ENCODE results near the gene AP5S1.
A peak's percentile ranks its signal among the peaks of the same experiment; 100 is the strongest.

The AP5S1 gene

GRCh38 chr20:3820048-3820900, at the start of gene AP5S1:
TSS of gene AP5S1 (plus strand) at chr20:3820547. CDS start at chr20:3822118, 1,571 bp downstream.
- no peak for FAIRE-seq
- DNase-seq (ENCODE audit: low spot score), result peak; percentile 83

GRCh38 chr20:3771552-3772058, 48.7 kb upstream of the AP5S1 start:
- no peak for DNase-seq (ENCODE audit: low spot score)
- FAIRE-seq, result no peak

- DNase-seq (ENCODE audit: low spot score) (no peak), FAIRE-seq (no peak)
These were observed 44.8 kb upstream of the AP5S1 start for GRCh38 chr20:3775457-3776108.

DNA sequence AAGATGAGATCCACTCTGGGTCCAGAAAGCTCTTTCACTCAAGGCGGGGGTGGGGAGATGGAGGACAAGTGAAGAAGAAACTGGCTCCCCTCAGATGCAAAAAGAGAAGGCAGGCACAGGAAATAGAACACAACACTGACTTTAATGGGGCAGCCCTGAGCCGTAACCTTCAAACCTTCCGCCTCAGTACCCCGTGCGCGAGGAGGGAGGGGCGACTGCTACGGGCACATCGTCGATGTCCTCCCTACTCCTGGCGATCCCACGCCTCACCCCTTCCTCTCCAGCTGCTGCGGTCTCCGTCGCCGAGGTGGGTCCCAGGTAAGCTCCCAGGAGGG, 43.0 kb upstream of the AP5S1 start:
- DNase-seq (ENCODE audit: low spot score) (no peak), FAIRE-seq (no peak)

DNA sequence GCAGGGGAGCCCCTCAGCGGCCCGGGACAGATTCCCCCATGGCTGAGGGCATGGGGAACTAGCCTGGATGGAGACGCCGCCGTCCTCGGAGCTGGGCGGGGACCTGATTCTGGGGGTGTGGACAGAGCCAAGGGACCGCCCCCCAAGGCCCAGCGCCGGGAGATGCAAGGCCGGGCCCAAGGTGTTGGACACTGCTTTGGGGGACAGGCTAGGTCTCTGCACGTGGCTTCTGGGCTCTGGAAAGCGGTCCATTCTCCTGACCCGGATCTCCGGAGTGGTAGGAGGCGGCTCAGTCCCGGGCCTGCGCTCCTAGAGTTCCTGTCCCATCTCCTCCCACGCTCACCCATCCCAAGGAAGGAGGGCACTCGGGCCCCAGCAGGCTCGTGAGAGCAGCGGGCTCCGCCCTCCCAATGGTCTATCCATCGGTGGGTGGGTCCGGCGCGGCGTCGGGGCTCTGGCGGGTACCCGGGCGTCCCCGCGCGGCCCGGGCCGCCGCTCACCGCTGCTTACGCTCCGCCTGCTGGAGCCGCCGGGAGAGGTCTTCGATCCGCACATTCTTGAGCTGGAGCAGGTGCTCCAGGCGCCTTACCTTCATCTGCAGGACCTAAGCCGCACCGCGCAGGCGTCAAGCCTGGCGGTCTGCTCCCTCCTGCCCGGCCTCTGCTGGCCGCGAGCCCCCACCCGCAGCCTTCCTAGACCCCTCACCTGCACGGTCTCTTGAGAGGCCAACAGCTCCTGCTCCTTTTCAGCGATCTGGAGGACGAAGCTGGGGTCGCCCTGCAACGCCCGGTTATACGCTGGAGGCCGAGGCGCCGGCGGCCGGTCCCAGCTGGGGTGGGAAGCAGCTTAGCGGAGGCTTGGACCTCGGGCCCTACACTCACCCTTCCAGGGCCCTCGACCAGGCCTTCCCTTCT, 42.4 kb upstream of the AP5S1 start:
- DNase-seq (ENCODE audit: low spot score) (no peak), FAIRE-seq (no peak)

DNA sequence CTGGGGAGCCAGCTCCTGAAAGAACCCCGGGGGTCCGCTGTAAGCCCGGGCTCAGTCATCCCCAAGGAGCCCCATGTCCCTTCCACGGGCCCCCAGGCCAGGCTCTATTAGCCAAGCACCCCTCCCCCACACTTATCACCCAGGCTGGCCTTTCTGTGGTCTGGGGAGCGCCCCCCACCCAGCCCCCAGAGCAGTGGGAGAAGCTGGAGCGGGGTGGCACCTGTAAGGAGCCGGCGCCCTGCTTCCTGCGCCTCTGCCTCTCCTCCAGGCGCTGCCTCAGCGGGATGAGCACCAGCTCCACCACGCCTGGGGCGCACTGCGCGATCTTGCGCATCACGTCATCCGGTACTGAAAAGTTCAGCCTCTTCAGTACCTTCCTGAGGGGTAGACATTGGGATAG, 41.4 kb upstream of the AP5S1 start:
- FAIRE-seq (no peak), DNase-seq (ENCODE audit: low spot score) (no peak)

- FAIRE-seq, result peak; percentile 86
- DNase-seq (ENCODE audit: low spot score), result peak; percentile 90
These were observed 39.0 kb upstream of the AP5S1 start, which contains the start of gene SPEF1 for GRCh38 chr20:3781153-3781910. TSS of gene SPEF1 (minus strand) at chr20:3781448. CDS start at chr20:3781287, 161 bp downstream.

DNA sequence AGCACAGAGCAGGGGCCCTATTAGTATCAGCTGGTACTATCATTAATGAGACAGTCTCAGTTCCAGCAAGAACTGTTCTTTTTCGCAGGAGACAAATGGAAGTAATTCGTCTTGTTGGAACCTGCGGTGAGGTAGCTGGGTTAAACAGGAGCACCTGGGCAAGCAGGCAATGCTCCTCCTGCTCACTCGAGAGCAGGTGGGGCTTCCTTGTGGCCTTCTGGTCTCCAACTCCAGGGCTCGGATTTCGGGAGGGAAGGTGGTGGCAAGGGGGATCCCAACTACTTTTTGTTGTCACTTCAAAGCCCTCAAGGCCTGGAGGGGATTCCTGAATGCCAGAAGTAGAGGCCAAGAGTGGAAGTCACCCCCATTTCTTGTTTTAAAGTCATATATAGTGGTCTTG, 37.8 kb upstream of the AP5S1 start:
- DNase-seq (ENCODE audit: low spot score) (no peak), FAIRE-seq (no peak)

- FAIRE-seq (no peak), DNase-seq (ENCODE audit: low spot score) (no peak)
These were observed 37.3 kb upstream of the AP5S1 start for GRCh38 chr20:3783068-3783489.

- no peak for FAIRE-seq
These were observed 36.7 kb upstream of the AP5S1 start for GRCh38 chr20:3783511-3784195.

DNA sequence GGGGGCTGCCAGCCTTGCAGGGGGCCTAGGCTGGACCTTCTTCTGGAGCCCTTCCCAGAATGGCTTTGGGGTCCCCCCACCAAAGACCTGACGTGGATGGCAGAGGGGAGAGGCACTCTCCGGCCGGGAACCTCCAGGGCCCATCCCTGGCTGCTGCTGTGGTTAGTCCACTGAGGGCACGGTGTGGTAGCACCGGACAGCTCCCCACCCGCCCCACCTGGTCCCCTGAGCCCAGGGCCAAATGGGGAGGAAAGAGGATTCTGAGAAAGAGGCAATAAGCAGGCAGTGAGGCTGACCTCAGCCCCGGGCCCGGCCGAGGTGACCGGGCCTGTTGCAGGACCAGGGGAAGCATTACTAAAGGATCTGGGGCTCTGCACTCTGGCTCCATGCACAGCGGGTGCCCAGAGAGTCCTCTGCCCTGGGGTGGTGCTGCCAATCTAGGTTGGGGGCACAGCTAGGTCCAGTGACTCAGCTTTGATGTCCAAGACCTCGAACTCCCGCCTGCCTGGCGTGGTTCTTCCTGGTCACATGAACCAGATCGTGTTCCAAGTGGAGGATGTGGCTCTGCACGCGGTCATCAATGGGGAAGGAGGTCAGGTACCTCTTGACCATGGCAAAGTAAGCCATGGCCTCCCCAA, 36.0 kb upstream of the AP5S1 start:
- FAIRE-seq, result no peak
- no peak for DNase-seq (ENCODE audit: low spot score)

More at GRCh38 chr20:3783511-3784195, 36.7 kb upstream of the AP5S1 start:
- DNase-seq (ENCODE audit: low spot score), result no peak

- DNase-seq (ENCODE audit: low spot score) (no peak), FAIRE-seq (no peak)
These were observed 35.5 kb upstream of the AP5S1 start for GRCh38 chr20:3784863-3785239.

- FAIRE-seq (no peak), DNase-seq (ENCODE audit: low spot score) (no peak)
These were observed 34.9 kb upstream of the AP5S1 start for GRCh38 chr20:3785240-3786125.

DNA sequence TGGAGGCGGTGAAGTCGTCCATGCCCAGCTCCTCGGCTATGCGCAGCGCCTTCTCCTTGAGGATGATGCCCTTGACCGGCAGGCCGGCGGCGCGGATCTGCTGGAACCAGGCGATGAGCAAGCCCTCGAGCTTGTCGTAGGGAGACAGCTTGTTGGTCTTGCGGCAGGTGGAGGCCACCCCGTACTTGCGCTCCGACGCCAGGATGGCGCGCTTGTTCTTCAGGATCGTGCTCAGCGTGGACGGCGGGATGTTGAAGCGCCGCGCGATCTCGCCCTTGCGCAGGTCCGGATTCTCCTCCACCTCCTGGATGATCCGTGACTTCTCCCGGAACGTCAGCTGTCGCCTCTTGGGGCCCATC, 34.2 kb upstream of the AP5S1 start:
- DNase-seq (ENCODE audit: low spot score) (no peak), FAIRE-seq (no peak)

DNA sequence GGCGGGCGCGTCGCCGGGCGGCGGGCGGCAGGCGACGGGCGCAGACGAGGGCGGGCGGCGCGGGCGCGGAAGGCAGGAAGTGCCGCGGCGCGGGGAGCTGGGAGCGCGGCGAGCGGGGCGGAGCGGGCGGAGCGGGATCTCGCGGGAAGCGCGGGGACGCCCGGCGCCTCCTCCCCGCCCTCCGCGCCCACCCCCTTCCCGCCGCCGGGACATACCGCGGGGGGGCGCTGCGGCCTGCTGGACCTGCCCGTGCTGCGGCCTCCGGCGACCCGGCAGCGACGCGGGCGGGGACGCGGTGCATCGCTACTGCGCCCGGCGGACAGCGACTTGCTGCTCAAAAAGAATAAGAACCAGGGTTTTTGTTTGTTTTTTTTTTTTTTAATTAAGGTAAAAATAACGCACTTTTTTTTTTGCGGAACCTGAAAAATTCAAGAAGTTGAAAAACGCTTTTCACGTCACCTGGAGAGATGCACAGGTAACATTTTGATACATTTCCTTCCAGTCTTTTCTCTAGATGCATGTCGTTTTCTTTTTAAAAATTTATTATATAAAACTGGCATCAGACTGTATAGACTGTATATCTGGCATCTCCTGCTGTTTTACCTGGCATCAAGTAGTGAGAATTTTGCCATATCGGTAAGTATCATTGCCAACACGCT, 33.6 kb upstream of the AP5S1 start, which contains the start of gene CENPB:
CENPB (minus strand) TSS at position 76 of the 659 bp plus-strand sequence. CDS start 257 bp downstream, outside the sequence.
- peak; percentile 58 for DNase-seq (ENCODE audit: low spot score)
- FAIRE-seq, result no peak

GRCh38 chr20:3787324-3788014, 32.9 kb upstream of the AP5S1 start:
- DNase-seq (ENCODE audit: low spot score), result no peak
- no peak for FAIRE-seq

GRCh38 chr20:3788685-3789155, 31.6 kb upstream of the AP5S1 start:
- FAIRE-seq (no peak), DNase-seq (ENCODE audit: low spot score) (no peak)
